Endothelial cell of umbilical vein (primary cell): ENCODE data around the gene BRF1. TPM values are rescaled to one million over a fixed set of nuclear protein-coding genes. Genes with fewer than 3 reads are reported as not detected.

Source experiments
- BruUV-seq: library from RNA; stranded (reverse); fragments of 400-500 nt; replicated peaks from 2 replicates; lab custom pipeline; 2021; lab: Mats Ljungman, UMichigan
- CTCF ChIA-PET: fragments of 300-600, 350-600 bp; sonication (Branson Sonifier 250); formaldehyde crosslinking; loops from one replicate; lab custom pipeline; 2021; ENCODE audit warnings: antibody characterized with exemption, inconsistent platforms; lab: Charles Lee
- POLR2A ChIA-PET: fragments of 300-600, 350-600 bp; sonication (Branson Sonifier 250); formaldehyde crosslinking; loops from one replicate; lab custom pipeline; 2021; ENCODE audit warnings: antibody characterized with exemption, inconsistent platforms; lab: Charles Lee
- DNase-seq: peaks from one replicate; pipeline ENCODE4 v3.0.0-alpha.2; 2011; ENCODE audit warnings: low read depth, low spot score
- FAIRE-seq: peaks from 2 replicates; lab custom pipeline; 2011; peaks lifted over from hg19 to GRCh38; lab: Jason Lieb, UNC
- H2AFZ ChIP-seq: 2 replicates; pipeline ENCODE4 v1.6.0; 2012; ENCODE audit warnings: low read depth, low read length, control low read depth, inconsistent platforms
- H3K27ac ChIP-seq: 2 replicates; pipeline ENCODE4 v1.5.1; 2011; ENCODE audit warnings: low read depth, mild to moderate bottlenecking, control low read depth, low read length, moderate library complexity; ENCODE audit not compliant: insufficient read depth
- H3K27me3 ChIP-seq, 2 experiments: 2 replicates each; pipeline versions ENCODE4 v1.6.0 to v1.6.1; 2011; ENCODE audit warnings: low read length in 2 of 2, mixed read lengths in 1 of 2; ENCODE audit not compliant: control insufficient read depth in 2 of 2, insufficient read depth in 2 of 2
- H3K36me3 ChIP-seq, 2 experiments: 2 replicates in 1 of 2; 3 replicates in 1 of 2; pipeline ENCODE4 v1.5.1; 2011; ENCODE audit warnings: low read length in 2 of 2, mild to moderate bottlenecking in 1 of 2, moderate library complexity in 1 of 2; ENCODE audit not compliant: control insufficient read depth in 2 of 2, insufficient read depth in 2 of 2; ENCODE audit errors: extremely low read depth in 1 of 2
- H3K4me1 ChIP-seq: 3 replicates; pipeline ENCODE4 v1.5.1; 2011; ENCODE audit warnings: mild to moderate bottlenecking, low read length; ENCODE audit not compliant: control insufficient read depth, insufficient read depth; ENCODE audit errors: extremely low read depth
- H3K4me2 ChIP-seq: 2 replicates; pipeline ENCODE4 v1.6.1; 2011; ENCODE audit warnings: low read length, control low read depth, mixed read lengths; ENCODE audit not compliant: insufficient read depth
- H3K4me3 ChIP-seq, 3 experiments: fragments of 200-600 bp in 1 of 3; sonication (generic), shearing (Covaris generic) in 1 of 3; replicated peaks in 1 of 3; 2 replicates each; pipeline ENCODE4 v1.5.1; 2011 to 2016; ENCODE audit warnings: control low read depth in 3 of 3, low read length in 3 of 3, mild to moderate bottlenecking in 2 of 3, inconsistent platforms in 1 of 3, low read depth in 1 of 3, moderate library complexity in 1 of 3; ENCODE audit not compliant: insufficient read depth in 1 of 3
- H3K79me2 ChIP-seq: 2 replicates; pipeline ENCODE4 v1.6.0; 2012; ENCODE audit warnings: low read length, inconsistent platforms; ENCODE audit not compliant: control insufficient read depth, insufficient read depth
- H3K9ac ChIP-seq: replicated peaks from 2 replicates; pipeline ENCODE3; 2011; ENCODE audit warnings: low read length, control low read depth; ENCODE audit not compliant: insufficient read depth; ENCODE audit errors: extremely low read depth
- H3K9me1 ChIP-seq: replicated peaks from 3 replicates; pipeline ENCODE4 v1.6.0; 2011; ENCODE audit warnings: mild to moderate bottlenecking, low read length; ENCODE audit not compliant: control insufficient read depth, insufficient read depth; ENCODE audit errors: extremely low read depth
- H3K9me3 ChIP-seq: replicated peaks from 2 replicates; pipeline ENCODE4 v1.5.1; 2012; ENCODE audit warnings: low read length, inconsistent platforms; ENCODE audit not compliant: control insufficient read depth, insufficient read depth
- H4K20me1 ChIP-seq: replicated peaks from 2 replicates; pipeline ENCODE3; 2011; ENCODE audit warnings: mild to moderate bottlenecking, low read length; ENCODE audit not compliant: control insufficient read depth, insufficient read depth; ENCODE audit errors: extremely low read depth
- EZH2 ChIP-seq: IDR thresholded peaks from 2 replicates; pipeline ENCODE4 v1.6.1; 2012; ENCODE audit warnings: borderline replicate concordance, low read depth, mild to moderate bottlenecking, moderate library complexity, low read length, inconsistent platforms; ENCODE audit not compliant: severe bottlenecking
- FOS ChIP-seq: IDR thresholded peaks from 2 replicates; pipeline ENCODE4 v1.6.1; 2011; ENCODE audit warnings: mild to moderate bottlenecking, low read length, moderate library complexity, borderline replicate concordance; ENCODE audit not compliant: insufficient read depth
- MYC ChIP-seq: IDR thresholded peaks from one replicate; pipeline ENCODE4 v1.6.1; 2011; ENCODE audit warnings: mild to moderate bottlenecking, low read depth, low read length
- dilution Hi-C: fragments of 300-500 bp; cut with MboI; formaldehyde crosslinking; loops from one replicate; pipeline ENCODE4 v1.15.0; 2019; ENCODE audit warnings: low sequenced_read_pairs; ENCODE audit not compliant: extremely low pct_ligation_motif_present
- intact Hi-C: fragments of 100-400 bp; cut with micrococcal nuclease; formaldehyde crosslinking; loops from one replicate; pipeline ENCODE4 v1.10.0; 2022
- polyA plus RNA-seq, 4 experiments: library from polyadenylated mRNA; depleted of rRNA in 3 of 4; stranded (reverse) in 3 of 4; unstranded in 1 of 4; fragments of >200 nt; gene quantifications; 2 replicates each; pipeline versions ENCODE4 v1.2.1 to v1.2.3, GENCODE V29; 2011 to 2012; ENCODE audit warnings: missing spikeins in 1 of 4
- total RNA-seq: library from RNA; stranded (reverse); gene quantifications from 2 replicates; pipeline ENCODE4 v1.2.3, GENCODE V29; 2021
- TF ChIP-seq, protein P1 (sequence below), 2 donors: IDR thresholded peaks; 1 replicate in 1 of 2; 2 replicates in 1 of 2; pipeline ENCODE4 v1.5.1; 2011; ENCODE audit warnings: low read length in 2 of 2, mild to moderate bottlenecking in 2 of 2, moderate library complexity in 2 of 2, control low read depth in 1 of 2, inconsistent platforms in 1 of 2, low read depth in 1 of 2; ENCODE audit not compliant: insufficient read depth in 1 of 2; ENCODE audit errors: extremely low read depth in 1 of 2
- TF ChIP-seq, protein P2 (sequence below): IDR thresholded peaks from 2 replicates; pipeline ENCODE4 v1.6.1; 2011; ENCODE audit not compliant: insufficient read depth, insufficient read length

Gene BRF1
- total and polyA plus RNA-seq, 2 donors (not counting 3 experiments of a cell fraction or from before 2014, with no cell fraction given), result 19.0 to 47.2 TPM

DNA sequence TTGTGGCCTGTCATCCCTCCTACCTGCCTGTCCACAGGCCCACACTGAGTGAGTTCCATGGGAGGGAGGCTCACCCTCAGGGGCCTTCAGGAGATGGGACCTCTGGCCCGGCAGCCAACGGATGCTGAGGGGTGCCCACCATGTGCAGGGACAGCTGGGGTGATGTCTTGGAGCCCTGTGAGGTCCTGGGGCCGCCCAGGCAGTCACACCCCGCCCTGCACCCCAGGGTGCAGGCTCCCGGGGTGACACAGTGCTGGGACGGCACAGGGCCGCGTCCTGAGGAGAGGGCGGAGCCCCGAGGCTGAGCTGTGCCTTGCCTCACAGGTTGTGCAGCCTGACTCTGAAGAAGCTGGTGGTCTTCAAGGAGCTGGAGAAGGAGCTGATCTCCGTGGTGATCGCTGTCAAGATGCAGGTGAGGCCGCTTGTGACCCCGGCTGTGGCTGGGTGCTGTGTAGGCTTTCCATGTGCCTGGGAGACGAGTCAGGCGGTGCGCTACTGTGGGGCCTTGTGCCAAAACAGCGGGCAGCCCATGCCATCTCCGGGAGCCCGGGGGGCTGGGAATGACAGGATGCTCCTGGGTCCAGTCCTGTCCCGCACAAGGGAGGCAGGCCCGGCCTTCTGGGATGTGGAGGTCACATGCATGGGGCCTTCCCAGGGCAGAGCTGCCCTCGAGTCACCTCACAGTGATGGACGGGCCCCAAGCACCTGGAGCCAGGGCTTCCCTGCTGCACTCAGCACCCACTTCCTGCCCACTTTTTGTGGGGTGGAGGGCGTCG is 47.6 kb upstream of the BRF1 start:
- Histone ChIP-seq H3K27ac (no peak overlapping the region), H3K9me1 (no peaks in the 10 kb centered on the region), H3K79me2 (peaks cover 3% of the 10 kb centered on the region), H3K4me2 (no peak overlapping the region), H2AFZ (no peak overlapping the region), H3K9ac (no peak overlapping the region), H3K9me3 (no peaks in the 10 kb centered on the region), H3K27me3 (no peaks in the 10 kb centered on the region), H3K36me3 (peaks cover 0 to 2% of the 10 kb centered on the region in 2 experiments), H4K20me1 (no peaks in the 10 kb centered on the region), H3K4me3 (no peak overlapping the region), H3K4me1 (peaks cover 2% of the 10 kb centered on the region)
- intact Hi-C loops, result no loop called here
- dilution Hi-C loops, result no loop called here
- ChIA-PET CTCF (no interaction called here), POLR2A (no interaction called here)
- DNase-seq, result no peak
- no peak for TF ChIP-seq FOS
- no peak for TF ChIP-seq EZH2
- TF ChIP-seq, protein P1, sequence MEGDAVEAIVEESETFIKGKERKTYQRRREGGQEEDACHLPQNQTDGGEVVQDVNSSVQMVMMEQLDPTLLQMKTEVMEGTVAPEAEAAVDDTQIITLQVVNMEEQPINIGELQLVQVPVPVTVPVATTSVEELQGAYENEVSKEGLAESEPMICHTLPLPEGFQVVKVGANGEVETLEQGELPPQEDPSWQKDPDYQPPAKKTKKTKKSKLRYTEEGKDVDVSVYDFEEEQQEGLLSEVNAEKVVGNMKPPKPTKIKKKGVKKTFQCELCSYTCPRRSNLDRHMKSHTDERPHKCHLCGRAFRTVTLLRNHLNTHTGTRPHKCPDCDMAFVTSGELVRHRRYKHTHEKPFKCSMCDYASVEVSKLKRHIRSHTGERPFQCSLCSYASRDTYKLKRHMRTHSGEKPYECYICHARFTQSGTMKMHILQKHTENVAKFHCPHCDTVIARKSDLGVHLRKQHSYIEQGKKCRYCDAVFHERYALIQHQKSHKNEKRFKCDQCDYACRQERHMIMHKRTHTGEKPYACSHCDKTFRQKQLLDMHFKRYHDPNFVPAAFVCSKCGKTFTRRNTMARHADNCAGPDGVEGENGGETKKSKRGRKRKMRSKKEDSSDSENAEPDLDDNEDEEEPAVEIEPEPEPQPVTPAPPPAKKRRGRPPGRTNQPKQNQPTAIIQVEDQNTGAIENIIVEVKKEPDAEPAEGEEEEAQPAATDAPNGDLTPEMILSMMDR (IDR thresholded peaks at IDR 0.05; ENCODE audit: extremely low read depth in 1 of 2, insufficient read depth in 1 of 2, low read depth in 1 of 2, low read length in 2 of 2), result no peak
- TF ChIP-seq, protein P2, sequence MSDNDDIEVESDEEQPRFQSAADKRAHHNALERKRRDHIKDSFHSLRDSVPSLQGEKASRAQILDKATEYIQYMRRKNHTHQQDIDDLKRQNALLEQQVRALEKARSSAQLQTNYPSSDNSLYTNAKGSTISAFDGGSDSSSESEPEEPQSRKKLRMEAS, result no peak
- no peak for TF ChIP-seq MYC
- no peak for FAIRE-seq
- BruUV-seq, result no TSS peak
